Testis (tissue), 2 donors: ENCODE results near the gene LKAAEAR1.

Experiments used
- POLR2A ChIP-seq: fragments of 450-650 bp; IDR thresholded peaks from one replicate; pipeline ENCODE4 v1.6.1; 2017; ENCODE audit warnings: antibody characterized with exemption, mild to moderate bottlenecking, moderate library complexity
- TF ChIP-seq, protein P1 (sequence below), 3 experiments: fragments of 450-650 bp in 2 of 3; fragments of 200-600 bp in 1 of 3; sonication (generic) in 1 of 3; IDR thresholded peaks; one replicate each; pipeline ENCODE4 v1.5.1; 2016 to 2019; ENCODE audit warnings: antibody characterized with exemption in 3 of 3, mild to moderate bottlenecking in 2 of 3, moderate library complexity in 1 of 3

DNA sequence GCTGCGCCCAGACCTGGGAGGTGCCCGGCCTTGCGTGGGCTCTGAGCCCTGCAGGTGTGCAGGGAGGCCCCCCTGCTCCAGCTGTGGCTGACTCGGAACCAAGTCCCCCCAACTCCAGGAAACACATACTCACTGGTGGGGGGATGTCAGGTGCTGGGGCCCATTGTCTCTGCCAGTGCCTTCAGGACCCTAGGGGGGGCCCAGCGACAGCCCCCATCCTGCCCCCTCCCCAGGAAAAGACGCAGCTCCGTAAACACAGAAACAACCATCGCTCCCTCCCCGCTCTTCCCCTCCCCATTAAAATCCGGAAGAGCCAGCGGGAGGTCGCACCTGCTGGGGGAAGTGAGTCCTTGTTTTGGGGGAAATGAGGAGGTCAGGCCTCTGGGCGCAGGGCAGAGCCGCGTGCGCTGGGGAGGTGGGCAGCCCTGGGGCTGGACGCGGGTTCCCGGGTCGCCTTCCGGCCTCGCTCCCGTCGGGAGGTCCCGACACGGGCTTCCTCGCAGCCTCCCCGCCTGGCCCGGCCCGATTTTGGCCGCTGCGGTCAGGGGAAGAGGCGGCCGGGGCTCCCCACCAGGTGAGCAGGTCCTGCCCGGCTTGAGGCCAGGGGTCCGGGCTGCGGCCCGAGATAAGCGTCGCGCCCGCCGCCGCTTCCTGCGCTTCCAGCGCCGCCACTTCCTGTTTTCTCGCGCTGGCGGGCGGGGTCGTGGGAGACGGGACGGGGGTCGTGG, 42.0 kb downstream of the LKAAEAR1 start:
- TF ChIP-seq, protein P1, sequence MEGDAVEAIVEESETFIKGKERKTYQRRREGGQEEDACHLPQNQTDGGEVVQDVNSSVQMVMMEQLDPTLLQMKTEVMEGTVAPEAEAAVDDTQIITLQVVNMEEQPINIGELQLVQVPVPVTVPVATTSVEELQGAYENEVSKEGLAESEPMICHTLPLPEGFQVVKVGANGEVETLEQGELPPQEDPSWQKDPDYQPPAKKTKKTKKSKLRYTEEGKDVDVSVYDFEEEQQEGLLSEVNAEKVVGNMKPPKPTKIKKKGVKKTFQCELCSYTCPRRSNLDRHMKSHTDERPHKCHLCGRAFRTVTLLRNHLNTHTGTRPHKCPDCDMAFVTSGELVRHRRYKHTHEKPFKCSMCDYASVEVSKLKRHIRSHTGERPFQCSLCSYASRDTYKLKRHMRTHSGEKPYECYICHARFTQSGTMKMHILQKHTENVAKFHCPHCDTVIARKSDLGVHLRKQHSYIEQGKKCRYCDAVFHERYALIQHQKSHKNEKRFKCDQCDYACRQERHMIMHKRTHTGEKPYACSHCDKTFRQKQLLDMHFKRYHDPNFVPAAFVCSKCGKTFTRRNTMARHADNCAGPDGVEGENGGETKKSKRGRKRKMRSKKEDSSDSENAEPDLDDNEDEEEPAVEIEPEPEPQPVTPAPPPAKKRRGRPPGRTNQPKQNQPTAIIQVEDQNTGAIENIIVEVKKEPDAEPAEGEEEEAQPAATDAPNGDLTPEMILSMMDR (IDR thresholded peaks at IDR 0.05), result no peak
- TF ChIP-seq POLR2A, result no peak
